Measurements from ENCODE around the gene RXFP1.

Gene RXFP1

DNA sequence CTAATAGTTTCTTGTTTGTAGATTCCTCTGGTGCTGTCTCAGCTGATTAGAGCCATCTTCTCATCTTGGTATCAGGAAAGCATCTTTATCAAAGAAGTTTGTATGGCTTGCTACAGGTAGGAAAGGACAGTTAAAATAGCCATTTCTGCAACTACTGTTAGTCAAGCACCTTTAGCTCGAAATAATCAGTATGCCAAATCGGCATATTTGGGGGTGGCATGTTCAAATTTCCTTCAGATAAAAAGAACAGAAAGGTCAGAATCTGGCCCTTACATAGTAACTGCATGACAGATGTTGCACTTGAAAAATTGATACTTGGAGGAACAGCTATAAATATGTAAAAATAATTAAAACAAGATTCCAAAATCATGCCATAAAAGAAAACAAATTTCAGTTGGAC, 145.2 kb downstream of the RXFP1 start:
- TF ChIP-seq GATA2 (IDR thresholded peaks at IDR 0.05; ENCODE audit: low read depth, low read length) (no peak), GATA3 (IDR thresholded peaks at IDR 0.05; ENCODE audit: low read depth, low read length) (no peak)

DNA sequence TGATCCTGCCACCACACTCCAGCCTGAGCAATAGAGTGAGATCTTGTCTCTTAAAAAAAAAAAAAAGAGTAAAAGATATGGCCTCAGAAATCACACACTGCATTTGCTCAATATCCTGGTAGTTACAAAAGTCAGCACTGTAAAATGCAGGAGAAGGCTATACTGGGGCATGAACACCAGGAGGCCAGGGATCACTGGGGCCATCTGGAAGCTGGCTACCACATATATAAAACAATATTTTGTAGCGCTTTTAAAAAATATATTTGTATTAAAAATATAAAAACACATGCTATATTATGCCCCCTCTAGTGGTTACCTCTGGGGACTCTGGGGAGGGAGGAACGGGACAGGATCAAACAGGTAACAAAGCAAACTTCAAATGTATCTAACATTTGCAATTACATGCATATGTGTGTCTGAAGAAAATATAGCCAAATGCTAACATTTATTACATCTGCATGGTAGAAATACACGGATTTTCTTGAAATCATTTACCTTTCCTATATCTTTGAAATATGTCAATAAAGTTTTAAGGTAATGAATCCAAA, 146.0 kb downstream of the RXFP1 start:
- TF ChIP-seq GATA2 (IDR thresholded peaks at IDR 0.05; ENCODE audit: low read depth, low read length) = no peak
- TF ChIP-seq GATA3 (IDR thresholded peaks at IDR 0.05; ENCODE audit: low read depth, low read length) = no peak

DNA sequence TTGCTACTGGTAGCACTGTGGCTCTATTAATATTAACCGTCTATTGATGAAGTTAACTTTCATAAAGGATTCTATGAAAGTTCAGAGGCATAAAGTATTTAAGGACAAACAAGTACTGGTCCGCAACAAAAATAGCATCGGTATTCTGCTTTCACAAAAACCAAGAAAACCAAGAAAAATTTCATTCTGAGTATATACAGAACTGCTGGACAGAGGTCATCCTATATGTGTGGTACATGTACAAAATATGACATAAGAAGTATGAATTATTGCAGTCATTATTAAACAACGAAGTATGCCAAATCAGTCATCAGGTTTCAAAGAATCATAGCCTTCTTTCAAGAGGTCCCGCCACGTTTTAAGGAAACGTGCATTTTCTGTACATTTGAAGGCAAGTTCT, 147.6 kb downstream of the RXFP1 start:
- TF ChIP-seq GATA2 (IDR thresholded peaks at IDR 0.05; ENCODE audit: low read depth, low read length) (no peak), GATA3 (IDR thresholded peaks at IDR 0.05; ENCODE audit: low read depth, low read length) (no peak)

DNA sequence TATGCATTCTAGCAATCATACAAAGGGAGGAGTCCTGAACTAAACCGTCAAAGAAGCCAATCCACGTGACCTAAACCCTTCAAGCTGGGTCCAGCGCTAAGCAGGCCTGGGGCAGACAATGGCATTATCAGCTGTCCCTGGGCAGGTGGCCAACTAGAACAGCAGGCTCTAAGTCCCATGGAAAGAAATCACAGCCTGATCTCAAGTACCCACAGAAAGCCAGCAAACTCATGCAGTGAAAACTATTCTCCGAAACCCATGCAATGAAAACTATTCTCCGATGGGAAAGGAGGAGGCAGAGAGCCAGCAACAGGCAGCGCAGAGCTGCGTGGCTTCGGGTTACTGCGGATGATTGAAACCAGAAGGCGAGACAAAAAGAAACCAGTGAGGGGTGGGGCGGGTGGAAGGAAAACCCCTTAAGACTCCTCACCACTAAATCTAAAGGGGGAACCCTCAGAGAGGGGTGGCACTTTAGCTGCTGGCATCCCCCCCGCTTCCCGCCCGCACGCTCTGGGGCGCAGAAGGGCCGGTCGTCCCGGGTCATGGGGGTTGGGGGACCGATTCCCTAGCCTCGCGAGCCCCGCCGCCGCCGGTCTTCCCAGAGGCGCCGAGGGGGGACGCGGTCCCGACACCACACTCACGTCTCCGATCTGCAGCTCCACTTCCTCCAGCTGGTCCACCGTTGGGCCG, 149.4 kb downstream of the RXFP1 start:
- TF ChIP-seq GATA2 (IDR thresholded peaks at IDR 0.05; ENCODE audit: low read depth, low read length) = no peak
- no peak for TF ChIP-seq GATA3 (IDR thresholded peaks at IDR 0.05; ENCODE audit: low read depth, low read length)

DNA sequence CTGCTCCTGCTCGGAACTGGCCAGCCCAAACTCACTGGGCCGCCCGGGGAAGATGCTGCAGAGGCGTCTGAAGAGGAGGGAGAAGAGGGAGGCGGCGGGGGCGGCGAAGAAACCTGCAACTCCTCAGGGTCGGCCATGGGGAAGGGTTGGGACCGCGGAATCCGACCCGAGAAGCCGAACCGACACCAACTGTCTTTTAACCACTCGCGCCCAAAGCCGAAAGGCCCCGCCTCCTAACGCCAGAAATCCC, 149.9 kb downstream of the RXFP1 start, which contains the start of gene C4orf46:
Gene C4orf46, minus strand, starts transcription at position 223 of the 250 bp plus-strand sequence. Its CDS starts 86 bp downstream, at position 137.
- TF ChIP-seq GATA2 (IDR thresholded peaks at IDR 0.05; ENCODE audit: low read depth, low read length) = no peak
- no peak for TF ChIP-seq GATA3 (IDR thresholded peaks at IDR 0.05; ENCODE audit: low read depth, low read length)

DNA sequence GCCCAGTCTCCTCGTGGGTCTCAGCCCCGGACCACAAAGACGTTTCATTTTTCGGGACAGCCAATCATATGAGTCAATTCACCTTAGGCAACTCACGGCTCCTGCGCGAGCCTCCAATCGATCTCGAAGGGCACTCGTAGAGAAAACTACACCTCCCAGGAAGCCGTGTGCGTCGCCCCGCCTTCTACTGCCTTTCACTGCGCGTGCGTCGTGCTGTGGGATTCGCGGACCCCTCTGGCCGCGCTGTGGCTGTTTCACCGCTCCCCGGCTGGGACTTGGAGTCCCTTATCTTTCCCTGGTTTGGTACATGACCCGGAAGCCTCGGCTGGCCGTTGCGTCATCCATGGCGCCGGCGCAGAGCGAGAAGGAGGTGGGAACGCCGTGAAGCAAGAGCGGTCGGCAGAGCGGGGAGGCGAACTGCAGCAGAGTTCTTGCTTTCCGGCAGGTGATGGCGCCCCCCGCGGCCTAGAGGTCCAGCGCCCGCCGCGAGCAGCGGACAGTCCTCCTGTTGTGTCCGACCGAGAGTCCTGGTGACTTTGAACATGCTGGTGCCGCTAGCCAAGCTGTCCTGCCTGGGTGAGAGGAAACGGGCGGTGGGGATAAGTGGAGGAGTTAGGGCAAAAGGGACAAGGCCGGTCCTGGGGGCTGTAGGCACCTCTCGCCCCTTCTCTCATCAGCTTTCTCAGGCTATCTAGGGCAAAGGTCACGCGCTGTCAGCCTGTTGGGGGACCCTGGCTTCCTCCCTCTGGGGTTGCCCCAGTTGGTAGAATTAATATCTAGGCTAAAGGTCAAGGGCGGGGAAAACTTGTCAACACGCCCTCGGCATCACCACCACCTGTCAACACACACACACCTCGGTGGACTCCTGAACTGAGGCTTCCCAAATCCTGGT, 150.5 kb downstream of the RXFP1 start, which contains the start of gene ETFDH:
Gene ETFDH, plus strand, starts transcription at position 382 of the 892 bp plus-strand sequence. Its CDS starts 161 bp downstream, at position 543.
- TF ChIP-seq GATA2 (IDR thresholded peaks at IDR 0.05; ENCODE audit: low read depth, low read length) = peak; percentile 89
- no peak for TF ChIP-seq GATA3 (IDR thresholded peaks at IDR 0.05; ENCODE audit: low read depth, low read length)

DNA sequence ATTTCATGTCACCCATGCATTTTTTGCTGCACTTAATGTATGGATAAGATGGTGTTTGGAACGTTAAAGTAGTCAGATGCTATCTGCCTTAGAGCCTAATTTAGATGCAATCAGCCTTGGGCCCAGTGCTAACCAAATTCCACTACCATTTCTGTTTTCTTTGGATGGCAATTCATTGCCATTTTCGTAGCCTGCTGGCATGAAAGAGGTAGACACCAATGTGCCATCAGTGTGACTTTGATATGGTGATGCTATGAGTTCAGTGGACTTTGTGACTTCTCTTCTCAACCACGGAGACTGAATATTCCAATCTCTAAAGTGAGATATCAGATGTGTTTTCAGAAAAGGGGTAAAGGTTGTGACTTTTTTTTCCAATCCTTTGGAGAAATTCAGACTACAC, 152.0 kb downstream of the RXFP1 start:
- no peak for TF ChIP-seq GATA3 (IDR thresholded peaks at IDR 0.05; ENCODE audit: low read depth, low read length)
- no peak for TF ChIP-seq GATA2 (IDR thresholded peaks at IDR 0.05; ENCODE audit: low read depth, low read length)

DNA sequence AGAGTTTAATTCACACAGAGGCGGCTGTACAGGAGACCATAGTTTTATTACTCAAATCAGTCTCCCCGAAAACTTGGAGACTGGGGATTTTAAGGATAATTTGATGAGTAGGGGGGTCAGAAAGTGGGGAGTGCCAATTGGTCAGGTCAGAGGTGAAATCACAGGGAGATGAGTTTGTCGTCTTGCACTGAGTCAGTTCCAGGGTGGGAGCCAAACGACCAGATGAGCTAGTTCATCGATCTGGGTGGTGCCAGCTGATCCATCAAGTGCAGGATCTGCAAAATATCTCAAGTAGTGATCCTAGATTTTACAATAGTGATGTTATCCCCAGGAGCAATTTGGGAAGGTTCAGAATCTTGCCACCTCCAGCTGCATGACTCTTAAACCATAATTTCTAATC, 154.4 kb downstream of the RXFP1 start:
- TF ChIP-seq GATA3 (IDR thresholded peaks at IDR 0.05; ENCODE audit: low read depth, low read length) = no peak
- TF ChIP-seq GATA2 (IDR thresholded peaks at IDR 0.05; ENCODE audit: low read depth, low read length) = no peak

DNA sequence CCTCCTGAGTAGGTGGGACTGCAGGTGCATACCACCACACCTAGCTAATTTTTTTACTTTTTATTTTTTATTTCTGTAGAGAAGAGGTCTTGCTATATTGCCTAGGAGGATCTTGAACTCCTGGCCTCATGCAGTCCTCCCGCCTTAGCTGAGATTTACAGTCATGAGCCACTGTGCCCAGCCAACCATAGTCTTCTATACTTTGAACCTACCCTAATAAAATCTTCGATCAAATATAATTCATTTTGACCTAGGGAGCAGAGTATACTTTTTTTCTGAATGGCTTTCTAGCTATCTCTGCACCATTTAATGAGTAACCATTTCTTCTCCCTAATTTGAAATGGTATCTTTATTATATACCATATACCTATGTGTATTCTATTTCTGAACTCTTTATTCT, 157.1 kb downstream of the RXFP1 start:
- no peak for TF ChIP-seq GATA2 (IDR thresholded peaks at IDR 0.05; ENCODE audit: low read depth, low read length)
- no peak for TF ChIP-seq GATA3 (IDR thresholded peaks at IDR 0.05; ENCODE audit: low read depth, low read length)

DNA sequence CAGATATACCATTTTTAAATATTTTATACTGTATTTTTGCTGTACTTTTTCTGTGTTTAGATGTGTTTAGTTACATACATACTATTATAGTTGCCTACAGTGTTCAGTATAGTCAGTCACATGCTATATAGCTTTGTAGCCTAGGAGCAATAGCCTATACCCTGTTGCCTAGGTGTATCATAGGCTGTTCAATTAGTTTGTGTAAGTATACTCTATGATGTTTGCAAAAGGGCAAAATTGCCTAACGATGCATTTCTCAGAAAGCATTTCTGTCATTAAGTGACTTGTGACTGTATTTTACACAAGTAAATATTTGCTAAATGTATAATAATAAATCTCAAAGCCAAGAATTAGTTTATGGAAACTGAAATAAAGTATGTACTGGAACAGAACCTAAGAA, 159.9 kb downstream of the RXFP1 start:
- TF ChIP-seq GATA2 (IDR thresholded peaks at IDR 0.05; ENCODE audit: low read depth, low read length) (no peak), GATA3 (IDR thresholded peaks at IDR 0.05; ENCODE audit: low read depth, low read length) (no peak)

DNA sequence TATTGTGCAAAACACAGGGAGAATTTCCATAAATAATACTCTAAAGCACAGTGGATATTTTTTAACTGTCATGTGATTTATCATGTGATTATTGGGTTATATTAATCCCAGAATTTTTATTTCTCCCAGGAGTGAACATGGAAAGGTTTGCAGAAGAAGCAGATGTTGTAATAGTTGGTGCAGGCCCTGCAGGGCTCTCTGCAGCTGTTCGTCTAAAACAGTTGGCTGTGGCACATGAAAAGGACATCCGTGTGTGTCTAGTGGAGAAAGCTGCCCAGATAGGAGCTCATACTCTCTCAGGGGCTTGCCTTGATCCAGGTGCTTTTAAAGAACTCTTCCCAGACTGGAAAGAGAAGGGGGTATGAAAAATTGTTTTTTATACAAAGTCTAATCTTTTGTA, 160.4 kb downstream of the RXFP1 start:
- TF ChIP-seq GATA2 (IDR thresholded peaks at IDR 0.05; ENCODE audit: low read depth, low read length) (no peak), GATA3 (IDR thresholded peaks at IDR 0.05; ENCODE audit: low read depth, low read length) (no peak)

DNA sequence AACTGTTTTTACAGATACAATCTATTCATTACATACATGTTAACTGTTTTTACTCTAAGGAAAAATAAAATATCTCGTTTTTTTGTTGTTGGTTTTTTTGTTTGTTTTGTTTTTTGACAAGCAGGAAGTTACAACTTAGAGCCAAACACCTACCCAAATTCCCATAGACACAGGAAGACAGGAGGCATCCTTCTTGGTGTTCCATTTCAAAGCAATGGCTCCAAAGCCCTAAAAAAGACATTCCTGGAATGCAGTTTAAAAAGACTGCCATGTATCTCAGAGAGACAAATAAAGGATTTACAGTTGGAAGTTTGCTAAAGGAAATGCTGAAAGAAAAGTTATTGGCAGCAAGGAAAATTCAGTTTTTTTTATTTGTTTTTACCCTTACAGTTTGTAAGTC, 167.1 kb downstream of the RXFP1 start:
- TF ChIP-seq GATA2 (IDR thresholded peaks at IDR 0.05; ENCODE audit: low read depth, low read length) = no peak
- TF ChIP-seq GATA3 (IDR thresholded peaks at IDR 0.05; ENCODE audit: low read depth, low read length) = no peak

Data from SH-SY5Y (cell line).